GM12873 (cell line): ENCODE results near the gene RASA3.

Source experiments
- CTCF ChIP-seq: IDR thresholded peaks from 2 replicates; pipeline ENCODE4 v1.5.1; 2012; ENCODE audit warnings: low read depth, mild to moderate bottlenecking, moderate library complexity, low read length, control low read depth; ENCODE audit not compliant: insufficient read depth; ENCODE audit errors: missing control alignments

RASA3 gene

DNA sequence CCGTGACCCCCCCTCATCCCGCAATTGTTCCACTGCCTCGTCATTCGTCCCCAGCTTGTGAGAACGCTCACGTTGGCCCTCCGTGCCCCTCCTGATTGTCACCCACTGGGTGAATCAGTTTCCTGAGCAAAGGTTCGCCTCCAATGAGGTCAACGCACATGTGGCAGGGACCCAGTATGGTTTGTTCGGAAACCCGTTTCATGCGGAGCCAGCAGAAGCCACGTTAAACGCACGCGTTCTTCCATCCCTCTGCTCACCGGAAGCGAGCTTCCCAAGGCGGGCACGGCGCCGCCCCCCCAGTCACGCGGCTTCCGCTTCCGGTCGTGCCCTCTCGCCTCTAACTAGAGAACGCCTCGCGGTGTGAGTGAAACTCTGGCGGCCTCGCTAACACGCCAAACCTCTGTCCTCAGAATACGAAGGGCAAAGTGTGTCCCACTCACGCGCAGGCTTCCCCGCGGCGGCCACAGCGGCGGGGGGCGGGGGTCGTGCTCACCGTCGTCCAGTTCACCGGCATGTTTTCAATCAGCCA lies 28.7 kb upstream of the RASA3 start:
- no peak for TF ChIP-seq CTCF

GRCh38 chr13:114157869-114158495 lies 25.6 kb upstream of the RASA3 start:
- TF ChIP-seq CTCF, result no peak

DNA sequence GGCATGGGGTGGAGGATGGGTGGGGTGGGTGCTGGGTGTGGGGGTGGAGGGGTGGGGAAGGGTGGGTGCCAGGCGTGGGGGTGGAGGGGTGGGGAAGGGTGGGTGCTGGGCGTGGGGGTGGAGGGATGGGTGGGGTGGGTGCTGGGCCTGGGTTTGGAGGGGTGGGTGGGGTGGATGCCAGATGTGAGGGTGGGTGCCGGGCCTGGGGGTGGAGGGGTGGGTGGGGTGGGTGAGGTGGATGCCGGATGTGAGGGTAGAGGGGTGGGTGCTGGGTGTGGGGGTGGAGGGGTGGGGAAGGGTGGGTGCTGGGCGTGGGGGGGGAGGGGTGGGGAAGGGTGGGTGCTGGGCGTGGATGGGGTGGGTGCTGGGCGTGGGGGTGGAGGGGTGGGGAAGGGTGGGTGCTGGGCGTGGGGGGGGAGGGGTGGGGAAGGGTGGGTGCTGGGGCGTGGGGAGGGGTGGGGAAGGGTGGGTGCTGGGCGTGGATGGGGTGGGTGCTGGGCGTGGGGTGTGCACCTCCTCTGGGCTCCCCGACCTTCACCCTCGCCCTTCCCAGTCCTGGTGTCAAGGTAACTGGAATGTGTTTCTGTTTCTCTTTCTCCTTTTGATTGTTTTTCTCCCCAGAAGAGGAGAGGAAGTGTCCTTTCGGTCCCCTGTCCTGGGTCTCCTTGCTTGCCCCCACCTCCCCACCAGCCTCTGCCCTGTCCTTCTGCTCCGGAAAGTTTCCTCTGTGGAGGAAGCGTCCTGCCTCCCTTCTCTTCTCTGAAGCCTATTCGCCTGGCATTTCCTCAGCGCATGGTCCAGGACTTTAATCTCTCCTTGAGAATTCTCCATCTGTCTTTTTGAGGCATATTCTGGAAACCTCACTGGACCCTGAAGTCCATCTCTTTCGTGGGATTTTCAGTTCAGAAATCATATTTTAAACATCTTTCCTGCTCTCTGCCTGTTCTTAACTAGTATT lies 23.8 kb upstream of the RASA3 start:
- no peak for TF ChIP-seq CTCF

GRCh38 chr13:114155320-114155719 lies 22.9 kb upstream of the RASA3 start:
- no peak for TF ChIP-seq CTCF

DNA sequence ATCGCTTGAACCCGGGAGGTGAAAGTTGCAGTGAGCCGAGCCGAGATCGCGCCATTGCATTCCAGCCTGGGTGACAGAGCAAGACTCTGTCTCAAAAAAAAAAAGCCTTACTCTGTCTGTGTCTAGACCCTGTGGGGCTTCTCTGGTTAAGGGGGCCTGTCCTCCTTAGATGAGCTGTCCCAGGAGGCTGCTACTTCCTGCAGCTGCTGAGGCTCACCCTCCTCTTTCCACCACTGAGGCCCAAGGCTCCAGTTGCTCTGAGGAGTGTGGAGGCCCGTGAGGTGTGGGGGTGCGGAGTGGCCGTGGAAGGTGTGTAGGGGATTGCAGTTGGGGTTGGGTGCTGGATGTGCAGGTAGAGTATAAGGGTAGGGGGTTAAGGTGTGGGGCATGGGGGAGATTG lies 22.1 kb upstream of the RASA3 start:
- no peak for TF ChIP-seq CTCF

GRCh38 chr13:114153485-114154080 lies 21.2 kb upstream of the RASA3 start:
- TF ChIP-seq CTCF, result no peak
